ENCODE measurements around the gene IGSF21.

The IGSF21 gene

GRCh38 chr1:18120638-18121037 is 13.0 kb downstream of the IGSF21 start:
- Mint-ChIP-seq H3K27ac (no peak overlapping the region), H3K36me3 (ENCODE audit: low read depth) (no peaks in the 10 kb centered on the region), H3K4me1 (no peaks in the 10 kb centered on the region), H3K4me3 (no peak overlapping the region), H3K27me3 (peaks cover 36% of the 10 kb centered on the region), H3K9me3 (no peaks in the 10 kb centered on the region)
- DNase-seq (no peak), ATAC-seq (no peak)

- ATAC-seq (no peak), DNase-seq (no peak)
- no peaks in the 10 kb centered on the region for H3K4me1 Mint-ChIP-seq
- peaks cover 33% of the 10 kb centered on the region for H3K27me3 Mint-ChIP-seq
- H3K36me3 Mint-ChIP-seq (ENCODE audit: low read depth): no peaks in the 10 kb centered on the region
- H3K4me3 Mint-ChIP-seq: no peak overlapping the region
- no peak overlapping the region for H3K27ac Mint-ChIP-seq
- H3K9me3 Mint-ChIP-seq: no peaks in the 10 kb centered on the region
These were observed 13.6 kb downstream of the IGSF21 start for GRCh38 chr1:18121072-18121820.

DNA sequence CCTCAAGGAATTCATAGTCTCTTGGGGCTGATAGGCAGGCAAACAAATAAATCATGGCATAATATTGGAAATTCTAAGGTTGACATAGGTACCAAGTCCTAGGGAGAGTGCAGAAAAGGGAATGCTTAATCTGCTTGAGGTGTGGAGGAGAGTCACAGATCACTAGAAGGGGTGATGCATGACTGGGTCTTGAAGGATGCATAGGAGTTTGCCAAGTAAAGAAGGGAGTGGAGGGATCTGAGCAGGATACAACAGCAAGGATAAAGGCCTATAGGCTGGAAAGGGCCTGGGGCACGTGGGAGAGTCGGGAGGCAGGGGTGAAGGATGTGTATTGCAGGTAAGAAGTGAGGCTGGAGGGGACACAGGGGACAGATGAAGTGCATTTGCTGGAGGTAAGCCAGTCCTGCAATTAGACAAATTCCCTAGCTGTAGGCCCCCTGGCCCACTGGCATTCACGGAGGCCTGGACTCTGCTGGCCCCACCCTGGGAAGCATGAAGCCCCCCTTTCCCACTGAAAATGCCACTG is 15.9 kb downstream of the IGSF21 start:
- Mint-ChIP-seq H3K9me3 (no peaks in the 10 kb centered on the region), H3K4me3 (no peak overlapping the region), H3K4me1 (no peaks in the 10 kb centered on the region), H3K36me3 (ENCODE audit: low read depth) (no peaks in the 10 kb centered on the region), H3K27ac (no peak overlapping the region), H3K27me3 (peaks cover 28% of the 10 kb centered on the region)
- no peak for ATAC-seq
- DNase-seq: no peak

DNA sequence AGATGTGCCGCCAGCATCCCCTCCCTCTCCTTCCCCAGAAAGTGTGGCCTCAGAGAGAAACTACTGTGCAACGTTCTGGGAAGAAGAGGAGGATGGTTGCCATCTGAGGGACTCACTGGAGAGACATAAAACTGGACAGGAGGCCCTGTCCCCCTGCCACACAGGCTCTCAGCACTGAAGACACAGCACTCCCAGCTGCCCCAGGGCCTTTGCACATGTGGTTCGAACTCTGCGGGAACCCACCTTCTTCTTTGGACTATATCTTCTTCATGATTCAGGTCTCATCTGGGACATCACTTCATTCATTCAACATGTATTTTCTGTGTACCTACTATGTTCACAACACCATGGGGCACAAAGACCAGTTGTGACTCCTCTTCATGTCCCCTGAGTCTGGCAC is 17.4 kb downstream of the IGSF21 start:
- DNase-seq (no peak), ATAC-seq (no peak)
- Mint-ChIP-seq H3K27ac (no peak overlapping the region), H3K4me3 (no peak overlapping the region), H3K9me3 (no peaks in the 10 kb centered on the region), H3K27me3 (peaks cover 20% of the 10 kb centered on the region), H3K36me3 (ENCODE audit: low read depth) (no peaks in the 10 kb centered on the region), H3K4me1 (no peaks in the 10 kb centered on the region)

GRCh38 chr1:18126616-18127015 is 19.0 kb downstream of the IGSF21 start:
- Mint-ChIP-seq H3K36me3 (ENCODE audit: low read depth) (no peaks in the 10 kb centered on the region), H3K27me3 (peaks cover 12% of the 10 kb centered on the region), H3K4me1 (no peaks in the 10 kb centered on the region), H3K9me3 (no peaks in the 10 kb centered on the region), H3K4me3 (no peak overlapping the region), H3K27ac (no peak overlapping the region)
- no peak for ATAC-seq
- DNase-seq: no peak

DNA sequence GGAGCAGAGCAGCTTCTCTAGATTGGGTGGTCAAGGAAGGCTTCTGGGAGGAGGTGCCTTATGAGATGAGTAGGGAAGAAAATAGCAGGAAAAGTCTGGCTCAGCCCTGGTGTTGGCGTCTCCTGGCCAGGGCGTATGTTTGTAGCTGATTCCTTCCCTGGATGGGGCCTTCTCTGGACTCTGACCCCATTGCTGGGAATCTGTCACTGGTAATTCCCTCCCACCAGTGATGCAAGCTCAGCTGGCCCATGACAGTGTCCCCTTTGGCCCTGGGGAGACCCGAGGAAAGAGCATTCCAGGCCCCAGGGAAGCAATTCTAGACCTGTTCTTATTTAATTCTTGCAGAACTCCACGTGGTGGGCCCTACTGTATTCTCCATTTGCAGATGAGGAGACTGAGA is 20.7 kb downstream of the IGSF21 start:
- DNase-seq (no peak), ATAC-seq (no peak)
- no peaks in the 10 kb centered on the region for H3K9me3 Mint-ChIP-seq
- no peak overlapping the region for H3K27ac Mint-ChIP-seq
- no peak overlapping the region for H3K4me3 Mint-ChIP-seq
- no peaks in the 10 kb centered on the region for H3K4me1 Mint-ChIP-seq
- H3K36me3 Mint-ChIP-seq (ENCODE audit: low read depth): no peaks in the 10 kb centered on the region
- H3K27me3 Mint-ChIP-seq: peaks cover 13% of the 10 kb centered on the region

DNA sequence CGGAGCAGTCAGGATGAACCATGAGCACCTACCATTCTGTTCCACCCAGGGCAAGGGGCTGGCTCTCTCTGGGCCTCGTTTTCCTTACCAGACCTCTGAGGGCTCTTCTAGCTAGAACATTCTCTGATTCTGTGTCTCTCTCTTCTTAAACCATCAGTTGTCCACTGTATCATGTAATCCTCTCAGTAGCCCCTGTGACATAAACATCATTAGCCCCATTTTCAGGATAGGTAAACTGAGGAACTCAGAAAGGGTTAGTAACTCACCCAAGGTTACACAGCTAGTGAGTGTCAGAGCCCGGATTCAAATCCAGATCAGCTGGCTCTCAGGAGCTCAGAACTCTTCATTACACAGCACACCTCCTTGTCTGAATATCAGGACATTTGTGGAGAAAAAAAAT is 22.8 kb downstream of the IGSF21 start:
- Mint-ChIP-seq H3K4me3 (no peak overlapping the region), H3K36me3 (ENCODE audit: low read depth) (no peaks in the 10 kb centered on the region), H3K27me3 (peaks cover 15% of the 10 kb centered on the region), H3K27ac (no peak overlapping the region), H3K9me3 (no peaks in the 10 kb centered on the region), H3K4me1 (no peaks in the 10 kb centered on the region)
- no peak for DNase-seq
- ATAC-seq: no peak

DNA sequence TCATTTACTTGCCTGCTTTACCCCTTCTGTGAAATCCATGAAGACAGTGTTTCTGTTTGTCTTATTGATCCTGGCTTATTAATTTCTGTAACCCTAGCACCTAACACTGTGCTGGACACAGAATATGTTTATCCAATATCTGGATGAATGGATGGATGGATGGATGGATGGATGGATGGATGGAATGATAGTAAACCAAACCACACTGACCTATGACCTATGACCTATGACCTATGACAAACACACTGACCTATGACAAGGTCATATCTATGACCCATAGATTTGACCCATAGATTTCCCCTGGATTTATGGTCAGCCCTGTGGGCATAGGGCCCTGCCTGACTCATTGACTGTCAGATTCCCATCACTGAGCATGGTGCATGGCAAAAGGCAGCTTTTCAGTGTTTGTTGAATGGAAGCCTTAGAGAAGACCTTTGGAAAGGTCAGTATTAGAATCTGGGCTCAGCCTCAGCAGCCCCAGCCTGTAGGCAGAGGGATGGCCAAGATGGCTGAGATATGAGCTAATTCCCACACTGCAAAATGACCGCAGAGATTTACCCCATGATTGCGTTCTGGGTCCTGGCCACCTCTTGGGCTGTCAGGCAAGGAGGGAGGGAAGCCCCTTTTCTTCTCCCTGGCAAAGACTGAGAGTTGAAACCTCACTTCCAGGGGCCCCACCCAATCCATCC is 24.6 kb downstream of the IGSF21 start:
- no peak overlapping the region for H3K27ac Mint-ChIP-seq

GRCh38 chr1:18132711-18133541 is 25.3 kb downstream of the IGSF21 start:
- H3K4me3 Mint-ChIP-seq: no peak overlapping the region
- no peaks in the 10 kb centered on the region for H3K4me1 Mint-ChIP-seq
- ATAC-seq (no peak), DNase-seq (no peak)
- no peaks in the 10 kb centered on the region for H3K36me3 Mint-ChIP-seq (ENCODE audit: low read depth)
- no peaks in the 10 kb centered on the region for H3K9me3 Mint-ChIP-seq
- no peak overlapping the region for H3K27ac Mint-ChIP-seq
- peaks cover 10% of the 10 kb centered on the region for H3K27me3 Mint-ChIP-seq

More for the DNA sequence above, 24.6 kb downstream of the IGSF21 start:
- Mint-ChIP-seq H3K36me3 (ENCODE audit: low read depth) (no peaks in the 10 kb centered on the region), H3K4me1 (no peaks in the 10 kb centered on the region), H3K9me3 (no peaks in the 10 kb centered on the region), H3K27me3 (peaks cover 10% of the 10 kb centered on the region), H3K4me3 (no peak overlapping the region)
- DNase-seq (no peak), ATAC-seq (no peak)

- H3K36me3 Mint-ChIP-seq (ENCODE audit: low read depth): no peaks in the 10 kb centered on the region
- H3K9me3 Mint-ChIP-seq: no peaks in the 10 kb centered on the region
- H3K4me1 Mint-ChIP-seq: no peaks in the 10 kb centered on the region
- H3K27me3 Mint-ChIP-seq: peaks cover 7% of the 10 kb centered on the region
- ATAC-seq: no peak
- no peak overlapping the region for H3K27ac Mint-ChIP-seq
- no peak overlapping the region for H3K4me3 Mint-ChIP-seq
- DNase-seq: no peak
These were observed 26.9 kb downstream of the IGSF21 start for GRCh38 chr1:18134324-18135046.

DNA sequence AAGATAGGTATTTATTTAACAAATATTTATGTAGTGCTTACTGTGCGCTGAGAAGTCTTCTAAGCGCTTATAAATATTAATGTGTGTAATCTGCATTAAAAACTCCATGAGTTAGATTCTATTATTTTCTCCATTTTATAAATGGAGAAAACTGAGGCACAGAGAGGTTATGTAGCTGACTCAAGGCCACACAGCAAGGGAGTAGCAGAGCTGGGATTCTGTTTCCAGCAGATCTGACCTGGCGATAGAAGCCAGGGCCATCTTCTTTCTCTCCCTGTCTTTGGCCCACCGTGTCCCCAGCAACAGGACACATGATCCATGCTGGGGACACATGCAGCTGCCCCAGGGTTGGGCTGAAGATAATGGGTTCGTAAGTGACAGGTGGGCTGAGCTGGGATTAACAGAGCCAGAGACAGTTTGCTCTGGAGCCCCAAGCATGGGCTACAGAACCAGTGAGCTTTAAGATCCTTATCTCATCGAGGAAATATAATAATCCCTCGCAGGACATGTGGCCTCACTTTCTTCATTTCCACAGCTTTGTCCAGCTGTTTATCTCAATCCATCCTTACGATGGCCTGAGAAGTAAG is 30.3 kb downstream of the IGSF21 start:
- ATAC-seq (no peak), DNase-seq (no peak)
- Mint-ChIP-seq H3K4me3 (no peak overlapping the region), H3K27ac (no peak overlapping the region), H3K4me1 (no peaks in the 10 kb centered on the region), H3K9me3 (no peaks in the 10 kb centered on the region), H3K27me3 (peaks cover 4% of the 10 kb centered on the region), H3K36me3 (ENCODE audit: low read depth) (no peaks in the 10 kb centered on the region)

DNA sequence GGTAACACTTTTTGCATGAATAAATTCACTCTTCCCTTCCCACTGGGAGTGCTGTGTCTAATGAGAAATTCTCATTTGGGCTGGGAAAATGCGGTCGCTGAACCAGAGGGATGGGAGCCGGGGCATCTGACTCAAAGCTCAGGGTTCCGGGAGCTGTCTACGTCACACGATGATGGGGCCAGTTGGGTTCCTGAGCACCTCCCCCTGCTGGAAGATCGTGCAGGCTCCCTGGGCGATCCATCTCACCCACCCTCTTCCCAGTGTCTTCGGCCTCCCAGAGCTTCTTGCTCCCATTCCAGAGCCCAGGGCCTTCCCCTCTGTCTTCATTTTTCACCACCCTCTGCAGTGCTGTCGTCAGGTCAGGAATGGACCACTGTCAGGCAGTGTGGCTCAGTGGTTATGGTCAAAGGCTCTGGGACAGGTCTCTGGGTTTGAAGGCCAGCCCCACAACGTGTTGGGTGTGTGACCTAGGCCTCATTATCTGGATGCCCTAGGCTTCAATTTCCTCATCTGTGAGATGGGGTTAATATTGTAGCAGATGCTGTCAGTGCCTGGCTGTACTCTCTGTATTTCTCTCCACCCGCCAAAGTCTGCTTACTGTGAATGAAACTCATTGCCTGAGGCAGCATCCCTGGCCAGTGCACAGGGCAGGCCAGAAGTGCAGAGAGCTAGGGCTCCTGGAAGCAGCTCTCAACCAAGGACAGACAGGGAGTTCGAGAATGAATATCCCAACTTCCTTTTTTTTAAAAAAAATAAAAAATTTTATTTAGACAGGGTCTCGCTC is 31.8 kb downstream of the IGSF21 start:
- no peak for ATAC-seq
- H3K9me3 Mint-ChIP-seq: no peaks in the 10 kb centered on the region

DNA sequence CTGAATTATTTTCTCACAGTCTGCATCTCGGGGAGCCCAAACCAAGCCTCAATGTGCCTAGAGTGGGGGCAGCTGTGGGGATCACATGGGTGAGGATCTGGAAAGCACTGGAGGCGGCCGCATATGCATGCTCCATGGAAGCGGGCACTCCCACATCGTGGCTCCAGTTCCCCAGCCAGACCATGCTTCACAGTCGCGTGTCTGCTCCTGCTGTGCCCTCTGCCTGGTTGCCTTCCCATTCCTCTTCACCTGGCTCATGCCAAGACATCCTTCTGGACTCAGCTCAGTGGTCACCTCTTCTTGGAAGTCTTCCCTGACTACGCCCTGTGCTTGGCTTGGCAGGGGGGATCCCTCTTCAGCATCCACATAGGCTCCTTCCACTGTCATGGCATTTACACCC is 32.8 kb downstream of the IGSF21 start:
- no peaks in the 10 kb centered on the region for H3K36me3 Mint-ChIP-seq (ENCODE audit: low read depth)
- ATAC-seq (no peak), DNase-seq (no peak)
- no peaks in the 10 kb centered on the region for H3K9me3 Mint-ChIP-seq
- no peaks in the 10 kb centered on the region for H3K27me3 Mint-ChIP-seq
- H3K4me3 Mint-ChIP-seq: no peak overlapping the region
- no peaks in the 10 kb centered on the region for H3K4me1 Mint-ChIP-seq
- H3K27ac Mint-ChIP-seq: no peak overlapping the region

More for the DNA sequence above, 31.8 kb downstream of the IGSF21 start:
- DNase-seq: no peak
- no peak overlapping the region for H3K4me3 Mint-ChIP-seq
- H3K36me3 Mint-ChIP-seq (ENCODE audit: low read depth): no peaks in the 10 kb centered on the region
- no peak overlapping the region for H3K27ac Mint-ChIP-seq
- no peaks in the 10 kb centered on the region for H3K4me1 Mint-ChIP-seq
- H3K27me3 Mint-ChIP-seq: no peaks in the 10 kb centered on the region
